Osteocyte (in vitro differentiated cells): ENCODE measurements around the gene TTC28. TPM values are rescaled to one million over a fixed set of nuclear protein-coding genes. Genes with fewer than 3 reads are reported as not detected.

Experiments used
- DNase-seq: peaks from one replicate; pipeline ENCODE4 v3.0.0; 2021; ENCODE audit warnings: mixed read lengths; ENCODE audit not compliant: unreplicated experiment; ENCODE audit errors: extremely low spot score
- H3K27ac Mint-ChIP-seq: one replicate; pipeline ENCODE4 v1.8.0; 2021; ENCODE audit warnings: mild to moderate bottlenecking, mixed read lengths; ENCODE audit not compliant: unreplicated experiment
- H3K27me3 Mint-ChIP-seq: one replicate; pipeline ENCODE4 v1.8.0; 2021; ENCODE audit warnings: mixed read lengths; ENCODE audit not compliant: unreplicated experiment
- H3K36me3 Mint-ChIP-seq: one replicate; pipeline ENCODE4 v1.8.0; 2021; ENCODE audit warnings: mixed read lengths; ENCODE audit not compliant: unreplicated experiment
- H3K4me1 Mint-ChIP-seq: one replicate; pipeline ENCODE4 v1.8.0; 2021; ENCODE audit warnings: mixed read lengths; ENCODE audit not compliant: unreplicated experiment
- H3K4me3 Mint-ChIP-seq: one replicate; pipeline ENCODE4 v1.8.0; 2021; ENCODE audit warnings: mild to moderate bottlenecking, moderate library complexity, mixed read lengths; ENCODE audit not compliant: unreplicated experiment
- H3K9me3 Mint-ChIP-seq: one replicate; pipeline ENCODE4 v1.8.0; 2021; ENCODE audit warnings: mixed read lengths; ENCODE audit not compliant: unreplicated experiment
- total RNA-seq: library from RNA; stranded (reverse); gene quantifications from 2 replicates; pipeline ENCODE4 v1.2.1, GENCODE V29; 2021
- TF ChIP-seq, protein P1 (sequence below): fragments of 200-600 bp; sonication (generic); IDR thresholded peaks from 2 replicates; pipeline ENCODE4 v1.5.0; 2021; ENCODE audit warnings: antibody characterized with exemption, mild to moderate bottlenecking, moderate library complexity

Gene TTC28
- total RNA-seq, 1 donor from 2014 or later = 70.3 TPM

DNA sequence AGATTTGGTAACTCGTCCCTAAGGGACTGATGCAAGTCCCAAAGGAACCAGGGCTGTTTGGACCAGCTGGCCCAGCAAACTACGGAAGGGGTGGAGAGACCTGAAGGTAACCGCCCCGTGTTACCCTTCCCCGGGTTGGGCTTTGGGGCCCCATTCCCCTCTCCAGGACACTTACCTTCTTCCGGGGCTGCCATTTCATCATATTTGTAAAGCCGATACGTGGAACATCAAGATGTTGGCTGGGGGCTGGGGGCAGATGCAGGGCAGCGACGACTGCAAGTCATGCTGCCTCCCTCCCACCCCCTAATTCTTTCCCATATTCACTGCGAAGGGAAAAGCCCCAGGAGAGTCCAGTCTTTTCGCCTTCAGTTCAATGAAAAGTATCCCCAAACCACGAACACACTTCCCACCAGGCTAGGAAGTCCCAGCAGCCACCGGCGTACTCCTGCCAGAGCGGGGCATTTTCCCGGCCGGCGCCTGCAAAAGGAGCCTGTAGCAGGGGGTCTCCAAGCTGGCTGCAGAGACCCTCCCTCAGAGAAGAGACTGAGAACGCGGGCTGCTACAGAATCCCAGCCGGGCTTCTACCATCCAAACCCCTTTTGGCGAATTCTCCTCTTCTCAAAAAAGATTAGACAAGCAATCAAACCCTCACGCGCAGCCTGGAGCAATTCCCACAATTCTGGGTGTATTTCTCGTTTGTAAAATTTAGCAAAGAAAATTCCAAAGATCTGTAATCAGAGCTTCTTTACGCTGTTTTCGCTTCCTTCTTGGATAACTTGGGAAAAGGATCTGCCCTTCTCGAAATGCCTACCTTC is 236.7 kb downstream of the TTC28 start:
- DNase-seq = no peak
- H3K27me3 Mint-ChIP-seq = no peaks in the 10 kb centered on the region
- TF ChIP-seq, protein P1, sequence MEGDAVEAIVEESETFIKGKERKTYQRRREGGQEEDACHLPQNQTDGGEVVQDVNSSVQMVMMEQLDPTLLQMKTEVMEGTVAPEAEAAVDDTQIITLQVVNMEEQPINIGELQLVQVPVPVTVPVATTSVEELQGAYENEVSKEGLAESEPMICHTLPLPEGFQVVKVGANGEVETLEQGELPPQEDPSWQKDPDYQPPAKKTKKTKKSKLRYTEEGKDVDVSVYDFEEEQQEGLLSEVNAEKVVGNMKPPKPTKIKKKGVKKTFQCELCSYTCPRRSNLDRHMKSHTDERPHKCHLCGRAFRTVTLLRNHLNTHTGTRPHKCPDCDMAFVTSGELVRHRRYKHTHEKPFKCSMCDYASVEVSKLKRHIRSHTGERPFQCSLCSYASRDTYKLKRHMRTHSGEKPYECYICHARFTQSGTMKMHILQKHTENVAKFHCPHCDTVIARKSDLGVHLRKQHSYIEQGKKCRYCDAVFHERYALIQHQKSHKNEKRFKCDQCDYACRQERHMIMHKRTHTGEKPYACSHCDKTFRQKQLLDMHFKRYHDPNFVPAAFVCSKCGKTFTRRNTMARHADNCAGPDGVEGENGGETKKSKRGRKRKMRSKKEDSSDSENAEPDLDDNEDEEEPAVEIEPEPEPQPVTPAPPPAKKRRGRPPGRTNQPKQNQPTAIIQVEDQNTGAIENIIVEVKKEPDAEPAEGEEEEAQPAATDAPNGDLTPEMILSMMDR = no peak
- H3K36me3 Mint-ChIP-seq = no peaks in the 10 kb centered on the region
- H3K27ac Mint-ChIP-seq = peak overlapping the region; percentile 86
- no peaks in the 10 kb centered on the region for H3K9me3 Mint-ChIP-seq
- H3K4me3 Mint-ChIP-seq = peak overlapping the region; percentile 92
- peaks cover 46% of the 10 kb centered on the region for H3K4me1 Mint-ChIP-seq

- Mint-ChIP-seq H3K36me3 (no peaks in the 10 kb centered on the region), H3K9me3 (no peaks in the 10 kb centered on the region), H3K27ac (peak overlapping the region; percentile 86), H3K4me1 (peaks cover 46% of the 10 kb centered on the region), H3K4me3 (peak overlapping the region; percentile 92), H3K27me3 (no peaks in the 10 kb centered on the region)
- DNase-seq = peak; percentile 90
- TF ChIP-seq, protein P1 = peak; percentile 74
These were observed 237.4 kb downstream of the TTC28 start for GRCh38 chr22:28442264-28442710.

DNA sequence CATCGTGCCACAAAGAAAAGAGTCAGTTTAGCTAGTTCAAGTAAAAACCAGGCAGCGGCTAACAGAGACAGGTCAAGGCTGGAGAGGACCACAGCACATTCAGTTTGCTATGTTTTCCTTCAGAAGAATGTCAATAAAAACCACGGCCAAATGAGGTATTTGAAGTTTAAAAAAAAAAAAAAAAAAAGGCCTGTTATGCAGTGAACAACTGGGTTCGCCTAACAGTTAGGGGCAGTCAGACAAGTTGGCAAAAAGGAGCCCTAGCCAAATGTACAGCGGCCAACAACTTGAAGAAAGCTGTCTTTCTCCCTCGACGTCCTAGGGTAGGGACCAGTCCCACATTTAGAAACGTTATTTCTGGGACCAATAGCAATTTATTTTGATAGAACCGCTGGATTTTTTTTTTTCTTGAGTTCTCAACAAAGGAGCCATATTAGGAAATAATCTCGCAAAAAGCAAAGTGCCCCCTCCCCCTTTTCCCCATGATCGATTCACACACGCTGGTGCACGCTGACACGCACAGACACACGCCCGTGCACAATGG is 237.8 kb downstream of the TTC28 start:
- Mint-ChIP-seq H3K4me1 (peaks cover 46% of the 10 kb centered on the region), H3K36me3 (no peaks in the 10 kb centered on the region), H3K27ac (peak overlapping the region; percentile 65), H3K9me3 (no peaks in the 10 kb centered on the region), H3K4me3 (peak overlapping the region; percentile 92), H3K27me3 (no peaks in the 10 kb centered on the region)
- TF ChIP-seq, protein P1 = no peak
- DNase-seq = no peak

- Mint-ChIP-seq H3K9me3 (no peaks in the 10 kb centered on the region), H3K36me3 (no peaks in the 10 kb centered on the region), H3K4me1 (peaks cover 46% of the 10 kb centered on the region), H3K27me3 (no peaks in the 10 kb centered on the region), H3K4me3 (peak overlapping the region; percentile 7), H3K27ac (peak overlapping the region; percentile 65)
- TF ChIP-seq, protein P1 = no peak
- DNase-seq = no peak
These were observed 238.8 kb downstream of the TTC28 start for GRCh38 chr22:28440592-28441390.
